ENCODE data around the gene PPP1R9B. TPM values are rescaled to one million over a fixed set of nuclear protein-coding genes. Genes with fewer than 3 reads are reported as not detected.

Gene PPP1R9B
- total and polyA plus RNA-seq, 2 of the 8 experiments (the other 6 are each of a cell fraction or from before 2014, with no cell fraction given) = 5.2 to 13.1 TPM

DNA sequence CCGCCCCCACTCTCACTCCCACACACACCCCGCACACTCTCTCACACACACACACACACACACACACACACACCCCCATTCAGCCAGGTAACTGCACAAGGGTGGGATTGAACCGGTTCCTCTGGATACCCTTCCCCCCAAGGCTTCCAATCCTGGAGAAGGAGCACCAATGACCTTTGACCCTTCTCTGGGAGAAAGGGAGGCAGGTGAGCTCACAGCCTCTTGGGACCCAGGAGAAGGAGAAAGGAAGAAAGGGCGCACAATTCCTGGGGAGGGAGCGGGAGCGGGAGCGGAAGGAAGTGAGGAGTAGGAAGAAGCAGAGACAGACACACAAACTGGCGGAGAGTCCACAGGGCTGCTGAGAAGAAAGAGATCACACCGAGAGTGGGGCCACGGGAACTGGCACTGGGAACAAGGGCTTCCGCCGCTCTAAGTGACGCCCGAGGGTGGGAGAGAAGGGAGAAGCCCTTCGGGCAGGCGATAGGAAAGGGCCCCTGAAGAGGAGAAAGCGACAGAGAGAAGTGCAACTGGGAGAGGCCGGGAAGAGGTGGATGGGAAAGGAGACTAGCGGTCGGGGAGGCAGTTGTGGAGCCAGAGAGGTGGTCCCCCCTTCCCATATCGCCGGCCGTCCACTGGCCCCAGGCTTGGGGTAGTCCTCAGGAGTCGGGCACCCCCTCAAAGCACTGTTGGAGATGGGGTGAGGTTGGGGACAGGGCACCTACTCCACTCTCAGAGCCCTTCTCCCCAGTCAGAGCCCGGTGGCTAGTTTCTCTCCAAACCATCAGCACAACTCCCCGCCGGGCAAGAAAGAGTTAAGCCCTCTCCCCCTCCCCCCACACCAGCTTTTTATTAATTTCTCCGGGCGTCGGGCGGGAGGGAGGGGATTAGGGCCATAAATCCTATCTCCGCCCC, 21.8 kb downstream of the PPP1R9B start (continued):
- TF ChIP-seq CTBP2 (IDR thresholded peaks at IDR 0.05; ENCODE audit: borderline replicate concordance, insufficient read depth, insufficient read length, low read length) (peak; percentile 84), SP2 (IDR thresholded peaks at IDR 0.05; ENCODE audit: low read length) (no peak), RBBP5 (IDR thresholded peaks at IDR 0.05; ENCODE audit: borderline replicate concordance, low read depth, low read length) (peak; percentile 85; the same call in 1 of the 2 replicates), NRF1 (IDR thresholded peaks at IDR 0.05; ENCODE audit: low read depth, low read length) (no peak), HDAC6 (IDR thresholded peaks at IDR 0.05; ENCODE audit: low read depth, low read length) (no peak), TCF12 (IDR thresholded peaks at IDR 0.05; ENCODE audit: low read depth, low read length) (no peak), CEBPB (IDR thresholded peaks at IDR 0.05; ENCODE audit: low read depth, low read length) (no peak)
- TF ChIP-seq, protein P1, sequence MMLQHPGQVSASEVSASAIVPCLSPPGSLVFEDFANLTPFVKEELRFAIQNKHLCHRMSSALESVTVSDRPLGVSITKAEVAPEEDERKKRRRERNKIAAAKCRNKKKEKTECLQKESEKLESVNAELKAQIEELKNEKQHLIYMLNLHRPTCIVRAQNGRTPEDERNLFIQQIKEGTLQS (IDR thresholded peaks at IDR 0.05; ENCODE audit: insufficient read depth, low read depth, low read length) = no peak
